MM.1S (cell line): ENCODE measurements around the gene CDC45.

Experiments
- DNase-seq: peaks from one replicate; pipeline ENCODE4 v3.0.0-alpha.2; 2015
- H2AFZ ChIP-seq: fragments of 300-600 bp; sonication (generic); 2 replicates; pipeline ENCODE4 v1.6.0; 2016; ENCODE audit warnings: antibody characterized with exemption, low read length
- H3F3A ChIP-seq: fragments of 300-600 bp; sonication (generic); 2 replicates; pipeline ENCODE4 v1.6.1; 2016; ENCODE audit warnings: mild to moderate bottlenecking, antibody characterized with exemption, low read length, moderate library complexity, mixed read lengths; ENCODE audit not compliant: insufficient read depth
- H3K27ac ChIP-seq: fragments of 300-600 bp; sonication (generic); 2 replicates; pipeline ENCODE4 v1.5.1; 2016; ENCODE audit warnings: mild to moderate bottlenecking, low read length
- H3K27me3 ChIP-seq: fragments of 300-600 bp; sonication (generic); replicated peaks from 2 replicates; pipeline ENCODE4 v1.6.0; 2016; ENCODE audit warnings: low read length; ENCODE audit not compliant: insufficient read depth
- H3K36me3 ChIP-seq: fragments of 300-600 bp; sonication (generic); replicated peaks from 2 replicates; pipeline ENCODE4 v1.6.1; 2016; ENCODE audit warnings: mild to moderate bottlenecking, low read length, mixed read lengths; ENCODE audit not compliant: insufficient read depth
- H3K4me1 ChIP-seq: fragments of 300-600 bp; sonication (generic); 2 replicates; pipeline ENCODE4 v1.6.1; 2016; ENCODE audit warnings: low read length, mixed read lengths
- H3K4me2 ChIP-seq: fragments of 300-600 bp; sonication (generic); 2 replicates; pipeline ENCODE4 v1.6.0; 2016; ENCODE audit warnings: low read depth, low read length
- H3K4me3 ChIP-seq: fragments of 300-600 bp; sonication (generic); 2 replicates; pipeline ENCODE4 v1.5.1; 2016; ENCODE audit warnings: low read length, mixed read lengths
- H3K79me2 ChIP-seq: fragments of 300-600 bp; sonication (generic); 2 replicates; pipeline ENCODE4 v1.6.1; 2016; ENCODE audit warnings: mixed run types, low read length, mixed read lengths
- H3K9ac ChIP-seq: fragments of 300-600 bp; sonication (generic); 2 replicates; pipeline ENCODE4 v1.6.1; 2016; ENCODE audit warnings: low read length, mixed read lengths
- H3K9me2 ChIP-seq: fragments of 300-600 bp; sonication (generic); replicated peaks from 2 replicates; pipeline ENCODE4 v1.6.1; 2016; ENCODE audit warnings: mild to moderate bottlenecking, low read length, mixed read lengths; ENCODE audit not compliant: insufficient read depth
- H3K9me3 ChIP-seq: fragments of 300-600 bp; sonication (generic); replicated peaks from 2 replicates; pipeline ENCODE4 v1.6.1; 2016; ENCODE audit warnings: mild to moderate bottlenecking, low read length, mixed read lengths; ENCODE audit not compliant: insufficient read depth
- H4K20me1 ChIP-seq: fragments of 300-600 bp; sonication (generic); 2 replicates; pipeline ENCODE4 v1.6.1; 2016; ENCODE audit warnings: mild to moderate bottlenecking, low read length, moderate library complexity, mixed read lengths; ENCODE audit not compliant: insufficient read depth
- EZH2 ChIP-seq: fragments of 300-600 bp; sonication (generic); optimal IDR thresholded peaks from 2 replicates; pipeline ENCODE3; 2017; ENCODE audit warnings: low read depth, mild to moderate bottlenecking, antibody characterized with exemption, low read length, mixed read lengths
- EZH2phosphoT487 ChIP-seq: fragments of 300-600 bp; sonication (generic); IDR thresholded peaks from 2 replicates; pipeline ENCODE4 v1.6.1; 2018; ENCODE audit warnings: antibody characterized with exemption, low read length
- TF ChIP-seq, protein P1 (sequence below): fragments of 300-600 bp; sonication (generic); IDR thresholded peaks from 2 replicates; pipeline ENCODE4 v1.5.1; 2016; ENCODE audit warnings: antibody characterized with exemption, low read length, mixed read lengths

CDC45 gene

DNA sequence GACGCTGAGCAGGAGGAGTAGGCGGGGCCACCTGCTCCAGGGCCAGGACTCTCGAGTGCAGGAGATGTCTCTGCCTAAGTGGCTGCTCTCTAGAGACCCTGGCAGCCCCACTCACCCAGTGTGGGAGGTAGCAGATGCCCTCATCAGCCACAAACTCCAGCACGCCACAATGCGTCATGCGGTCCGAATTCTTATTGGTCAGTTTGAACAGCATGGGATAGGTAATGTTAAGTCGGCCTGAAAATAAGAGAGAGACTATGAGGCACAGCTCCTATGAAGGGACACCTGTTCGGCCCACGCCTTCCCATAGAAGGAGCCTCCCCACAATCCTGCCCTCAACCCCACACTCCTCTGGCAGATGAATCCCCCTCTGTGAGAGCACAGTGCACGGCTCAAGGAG, 8.1 kb upstream of the CDC45 start:
- Histone ChIP-seq H3K27me3 (no peaks in the 10 kb centered on the region), H3K9me3 (no peaks in the 10 kb centered on the region), H3F3A (no peaks in the 10 kb centered on the region), H3K4me2 (no peak overlapping the region), H3K36me3 (peaks cover 18% of the 10 kb centered on the region), H3K4me3 (no peak overlapping the region), H3K27ac (no peak overlapping the region), H2AFZ (no peak overlapping the region), H4K20me1 (peaks cover 8% of the 10 kb centered on the region; the same call in 1 of the 2 replicates), H3K4me1 (no peaks in the 10 kb centered on the region), H3K79me2 (peaks cover 78% of the 10 kb centered on the region), H3K9ac (no peak overlapping the region), H3K9me2 (no peaks in the 10 kb centered on the region)
- DNase-seq = no peak
- TF ChIP-seq, protein P1, sequence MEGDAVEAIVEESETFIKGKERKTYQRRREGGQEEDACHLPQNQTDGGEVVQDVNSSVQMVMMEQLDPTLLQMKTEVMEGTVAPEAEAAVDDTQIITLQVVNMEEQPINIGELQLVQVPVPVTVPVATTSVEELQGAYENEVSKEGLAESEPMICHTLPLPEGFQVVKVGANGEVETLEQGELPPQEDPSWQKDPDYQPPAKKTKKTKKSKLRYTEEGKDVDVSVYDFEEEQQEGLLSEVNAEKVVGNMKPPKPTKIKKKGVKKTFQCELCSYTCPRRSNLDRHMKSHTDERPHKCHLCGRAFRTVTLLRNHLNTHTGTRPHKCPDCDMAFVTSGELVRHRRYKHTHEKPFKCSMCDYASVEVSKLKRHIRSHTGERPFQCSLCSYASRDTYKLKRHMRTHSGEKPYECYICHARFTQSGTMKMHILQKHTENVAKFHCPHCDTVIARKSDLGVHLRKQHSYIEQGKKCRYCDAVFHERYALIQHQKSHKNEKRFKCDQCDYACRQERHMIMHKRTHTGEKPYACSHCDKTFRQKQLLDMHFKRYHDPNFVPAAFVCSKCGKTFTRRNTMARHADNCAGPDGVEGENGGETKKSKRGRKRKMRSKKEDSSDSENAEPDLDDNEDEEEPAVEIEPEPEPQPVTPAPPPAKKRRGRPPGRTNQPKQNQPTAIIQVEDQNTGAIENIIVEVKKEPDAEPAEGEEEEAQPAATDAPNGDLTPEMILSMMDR = no peak
- TF ChIP-seq EZH2phosphoT487 = no peak
- TF ChIP-seq EZH2 = no peak

DNA sequence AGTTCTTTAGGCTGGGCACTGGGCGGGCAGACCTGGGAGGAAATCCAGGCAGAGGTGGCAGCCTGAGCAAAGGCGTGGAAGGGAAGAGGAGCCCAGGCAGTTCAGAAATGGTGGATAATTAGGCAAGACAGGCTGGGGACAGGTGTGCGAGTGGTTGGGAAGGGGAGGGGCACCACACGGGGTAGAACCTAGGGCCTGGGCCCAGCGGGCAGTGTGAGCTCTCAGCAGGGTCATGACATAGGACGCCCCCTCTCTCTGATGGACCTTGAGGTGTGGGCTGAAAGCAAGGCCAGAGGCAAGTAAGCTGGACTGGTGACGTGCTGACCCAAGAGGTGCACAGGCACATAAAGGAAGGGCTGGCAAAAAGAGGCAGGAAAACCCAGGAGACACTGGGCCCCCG, 7.5 kb upstream of the CDC45 start:
- peaks cover 83% of the 10 kb centered on the region for H3K79me2 ChIP-seq
- peaks cover 12% of the 10 kb centered on the region for H3K36me3 ChIP-seq
- DNase-seq = no peak

DNA sequence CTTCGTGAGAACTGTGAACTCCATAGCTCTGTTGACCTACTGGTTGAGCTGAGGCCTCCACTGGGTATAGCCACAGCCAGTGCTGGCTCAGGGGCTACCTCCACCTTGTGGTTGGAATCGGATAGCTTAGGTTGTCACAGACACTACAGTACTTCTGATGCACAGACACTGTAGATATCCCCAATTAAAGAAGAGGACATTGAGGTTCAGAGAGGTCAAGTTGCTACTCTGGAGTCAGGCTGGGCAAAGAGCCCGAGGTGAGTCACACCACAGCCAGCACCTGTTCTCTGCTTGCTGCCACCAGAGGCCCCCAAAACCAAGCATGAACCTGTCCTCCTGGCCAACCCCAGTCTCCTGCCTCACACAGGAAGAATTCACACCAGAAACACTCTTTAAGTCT, 6.1 kb upstream of the CDC45 start:
- Histone ChIP-seq H3K4me1 (no peaks in the 10 kb centered on the region), H3K9me2 (no peaks in the 10 kb centered on the region), H3K9me3 (no peaks in the 10 kb centered on the region), H3K4me2 (no peak overlapping the region), H3K27ac (no peak overlapping the region), H3K9ac (no peak overlapping the region), H3K4me3 (no peak overlapping the region), H3K27me3 (no peaks in the 10 kb centered on the region), H4K20me1 (peaks cover 13% of the 10 kb centered on the region), H2AFZ (no peak overlapping the region), H3K79me2 (peaks cover 94% of the 10 kb centered on the region), H3K36me3 (peaks cover 9% of the 10 kb centered on the region), H3F3A (peaks cover 6% of the 10 kb centered on the region; the same call in 1 of the 2 replicates)
- TF ChIP-seq, protein P1 = no peak
- TF ChIP-seq EZH2phosphoT487 = no peak
- no peak for TF ChIP-seq EZH2
- no peak for DNase-seq

More for the DNA sequence above, 7.5 kb upstream of the CDC45 start:
- Histone ChIP-seq H3K4me1 (no peaks in the 10 kb centered on the region), H3K9ac (no peak overlapping the region), H3K27ac (no peak overlapping the region), H3K4me3 (no peak overlapping the region), H3K27me3 (no peaks in the 10 kb centered on the region), H3F3A (no peaks in the 10 kb centered on the region), H3K9me2 (no peaks in the 10 kb centered on the region), H2AFZ (no peak overlapping the region), H3K4me2 (no peak overlapping the region), H3K9me3 (no peaks in the 10 kb centered on the region), H4K20me1 (peaks cover 8% of the 10 kb centered on the region; the same call in 1 of the 2 replicates)
- TF ChIP-seq EZH2phosphoT487 (no peak), EZH2 (no peak)
- TF ChIP-seq, protein P1 = no peak
